ENCODE results near the gene TNFRSF1B.

DNA sequence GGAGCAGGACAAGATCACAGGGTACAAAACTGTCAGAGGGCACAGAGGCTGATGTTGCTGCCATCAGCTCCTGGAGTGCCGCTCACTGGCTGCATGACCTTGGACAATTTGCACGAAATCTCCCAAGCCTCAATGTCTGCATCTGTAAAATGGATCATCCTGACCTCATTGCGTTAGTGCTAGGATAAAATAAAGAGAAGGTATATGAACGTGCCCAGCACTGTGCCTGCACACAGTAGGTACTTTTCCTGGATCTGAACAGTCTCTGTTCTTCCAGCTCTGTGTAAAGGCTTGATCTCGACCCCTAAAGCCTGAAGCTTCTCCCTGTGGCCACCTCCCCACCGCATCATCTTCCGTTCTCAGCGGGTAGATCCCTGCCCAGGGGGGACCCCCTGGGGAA is 12.9 kb downstream of the TNFRSF1B start:
- TF ChIP-seq, protein P1, sequence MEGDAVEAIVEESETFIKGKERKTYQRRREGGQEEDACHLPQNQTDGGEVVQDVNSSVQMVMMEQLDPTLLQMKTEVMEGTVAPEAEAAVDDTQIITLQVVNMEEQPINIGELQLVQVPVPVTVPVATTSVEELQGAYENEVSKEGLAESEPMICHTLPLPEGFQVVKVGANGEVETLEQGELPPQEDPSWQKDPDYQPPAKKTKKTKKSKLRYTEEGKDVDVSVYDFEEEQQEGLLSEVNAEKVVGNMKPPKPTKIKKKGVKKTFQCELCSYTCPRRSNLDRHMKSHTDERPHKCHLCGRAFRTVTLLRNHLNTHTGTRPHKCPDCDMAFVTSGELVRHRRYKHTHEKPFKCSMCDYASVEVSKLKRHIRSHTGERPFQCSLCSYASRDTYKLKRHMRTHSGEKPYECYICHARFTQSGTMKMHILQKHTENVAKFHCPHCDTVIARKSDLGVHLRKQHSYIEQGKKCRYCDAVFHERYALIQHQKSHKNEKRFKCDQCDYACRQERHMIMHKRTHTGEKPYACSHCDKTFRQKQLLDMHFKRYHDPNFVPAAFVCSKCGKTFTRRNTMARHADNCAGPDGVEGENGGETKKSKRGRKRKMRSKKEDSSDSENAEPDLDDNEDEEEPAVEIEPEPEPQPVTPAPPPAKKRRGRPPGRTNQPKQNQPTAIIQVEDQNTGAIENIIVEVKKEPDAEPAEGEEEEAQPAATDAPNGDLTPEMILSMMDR (IDR thresholded peaks at IDR 0.05): no peak
- TF ChIP-seq POLR2A (IDR thresholded peaks at IDR 0.05) (no peak), POLR2AphosphoS5 (IDR thresholded peaks at IDR 0.05) (no peak)
